Endothelial cell of umbilical vein (primary cell): ENCODE results near the gene WDPCP. TPM values are rescaled to one million over a fixed set of nuclear protein-coding genes. Genes with fewer than 3 reads are reported as not detected.

Experiments
- BruUV-seq: library from RNA; stranded (reverse); fragments of 400-500 nt; replicated peaks from 2 replicates; lab custom pipeline; 2021; lab: Mats Ljungman, UMichigan
- CTCF ChIA-PET: fragments of 300-600, 350-600 bp; sonication (Branson Sonifier 250); formaldehyde crosslinking; loops from one replicate; lab custom pipeline; 2021; ENCODE audit warnings: antibody characterized with exemption, inconsistent platforms; lab: Charles Lee
- POLR2A ChIA-PET: fragments of 300-600, 350-600 bp; sonication (Branson Sonifier 250); formaldehyde crosslinking; loops from one replicate; lab custom pipeline; 2021; ENCODE audit warnings: antibody characterized with exemption, inconsistent platforms; lab: Charles Lee
- DNase-seq: peaks from one replicate; pipeline ENCODE4 v3.0.0-alpha.2; 2011; ENCODE audit warnings: low read depth, low spot score
- FAIRE-seq: peaks from 2 replicates; lab custom pipeline; 2011; peaks lifted over from hg19 to GRCh38; lab: Jason Lieb, UNC
- H2AFZ ChIP-seq: 2 replicates; pipeline ENCODE4 v1.6.0; 2012; ENCODE audit warnings: low read depth, low read length, control low read depth, inconsistent platforms
- H3K27ac ChIP-seq: 2 replicates; pipeline ENCODE4 v1.5.1; 2011; ENCODE audit warnings: low read depth, mild to moderate bottlenecking, control low read depth, low read length, moderate library complexity; ENCODE audit not compliant: insufficient read depth
- H3K27me3 ChIP-seq, 2 experiments: 2 replicates each; pipeline versions ENCODE4 v1.6.0 to v1.6.1; 2011; ENCODE audit warnings: low read length in 2 of 2, mixed read lengths in 1 of 2; ENCODE audit not compliant: control insufficient read depth in 2 of 2, insufficient read depth in 2 of 2
- H3K36me3 ChIP-seq, 2 experiments: 2 replicates in 1 of 2; 3 replicates in 1 of 2; pipeline ENCODE4 v1.5.1; 2011; ENCODE audit warnings: low read length in 2 of 2, mild to moderate bottlenecking in 1 of 2, moderate library complexity in 1 of 2; ENCODE audit not compliant: control insufficient read depth in 2 of 2, insufficient read depth in 2 of 2; ENCODE audit errors: extremely low read depth in 1 of 2
- H3K4me1 ChIP-seq: 3 replicates; pipeline ENCODE4 v1.5.1; 2011; ENCODE audit warnings: mild to moderate bottlenecking, low read length; ENCODE audit not compliant: control insufficient read depth, insufficient read depth; ENCODE audit errors: extremely low read depth
- H3K4me2 ChIP-seq: 2 replicates; pipeline ENCODE4 v1.6.1; 2011; ENCODE audit warnings: low read length, control low read depth, mixed read lengths; ENCODE audit not compliant: insufficient read depth
- H3K4me3 ChIP-seq, 3 experiments: fragments of 200-600 bp in 1 of 3; sonication (generic), shearing (Covaris generic) in 1 of 3; replicated peaks in 1 of 3; 2 replicates each; pipeline ENCODE4 v1.5.1; 2011 to 2016; ENCODE audit warnings: control low read depth in 3 of 3, low read length in 3 of 3, mild to moderate bottlenecking in 2 of 3, inconsistent platforms in 1 of 3, low read depth in 1 of 3, moderate library complexity in 1 of 3; ENCODE audit not compliant: insufficient read depth in 1 of 3
- H3K79me2 ChIP-seq: 2 replicates; pipeline ENCODE4 v1.6.0; 2012; ENCODE audit warnings: low read length, inconsistent platforms; ENCODE audit not compliant: control insufficient read depth, insufficient read depth
- H3K9ac ChIP-seq: replicated peaks from 2 replicates; pipeline ENCODE3; 2011; ENCODE audit warnings: low read length, control low read depth; ENCODE audit not compliant: insufficient read depth; ENCODE audit errors: extremely low read depth
- H3K9me1 ChIP-seq: replicated peaks from 3 replicates; pipeline ENCODE4 v1.6.0; 2011; ENCODE audit warnings: mild to moderate bottlenecking, low read length; ENCODE audit not compliant: control insufficient read depth, insufficient read depth; ENCODE audit errors: extremely low read depth
- H3K9me3 ChIP-seq: replicated peaks from 2 replicates; pipeline ENCODE4 v1.5.1; 2012; ENCODE audit warnings: low read length, inconsistent platforms; ENCODE audit not compliant: control insufficient read depth, insufficient read depth
- H4K20me1 ChIP-seq: replicated peaks from 2 replicates; pipeline ENCODE3; 2011; ENCODE audit warnings: mild to moderate bottlenecking, low read length; ENCODE audit not compliant: control insufficient read depth, insufficient read depth; ENCODE audit errors: extremely low read depth
- EZH2 ChIP-seq: IDR thresholded peaks from 2 replicates; pipeline ENCODE4 v1.6.1; 2012; ENCODE audit warnings: borderline replicate concordance, low read depth, mild to moderate bottlenecking, moderate library complexity, low read length, inconsistent platforms; ENCODE audit not compliant: severe bottlenecking
- FOS ChIP-seq: IDR thresholded peaks from 2 replicates; pipeline ENCODE4 v1.6.1; 2011; ENCODE audit warnings: mild to moderate bottlenecking, low read length, moderate library complexity, borderline replicate concordance; ENCODE audit not compliant: insufficient read depth
- GATA2 ChIP-seq: IDR thresholded peaks from 2 replicates; pipeline ENCODE4 v1.7.0; 2011; ENCODE audit warnings: low read depth, mild to moderate bottlenecking, moderate library complexity, mixed read lengths, low read length; ENCODE audit not compliant: insufficient read length, insufficient read depth
- JUN ChIP-seq: IDR thresholded peaks from 2 replicates; pipeline ENCODE4 v1.6.1; 2011; ENCODE audit warnings: borderline replicate concordance, low read depth; ENCODE audit not compliant: insufficient read length, insufficient read depth
- MYC ChIP-seq: IDR thresholded peaks from one replicate; pipeline ENCODE4 v1.6.1; 2011; ENCODE audit warnings: mild to moderate bottlenecking, low read depth, low read length
- POLR2A ChIP-seq: IDR thresholded peaks from 2 replicates; pipeline ENCODE4 v1.6.1; 2012; ENCODE audit warnings: low read depth, mild to moderate bottlenecking, control low read depth, low read length
- POLR2AphosphoS5 ChIP-seq: IDR thresholded peaks from 2 replicates; pipeline ENCODE4 v1.6.1; 2012; ENCODE audit warnings: low read depth, mild to moderate bottlenecking, control low read depth, low read length, moderate library complexity; ENCODE audit not compliant: insufficient read depth
- dilution Hi-C: fragments of 300-500 bp; cut with MboI; formaldehyde crosslinking; loops from one replicate; pipeline ENCODE4 v1.15.0; 2019; ENCODE audit warnings: low sequenced_read_pairs; ENCODE audit not compliant: extremely low pct_ligation_motif_present
- intact Hi-C: fragments of 100-400 bp; cut with micrococcal nuclease; formaldehyde crosslinking; loops from one replicate; pipeline ENCODE4 v1.10.0; 2022
- polyA plus RNA-seq, 4 experiments: library from polyadenylated mRNA; depleted of rRNA in 3 of 4; stranded (reverse) in 3 of 4; unstranded in 1 of 4; fragments of >200 nt; gene quantifications; 2 replicates each; pipeline versions ENCODE4 v1.2.1 to v1.2.3, GENCODE V29; 2011 to 2012; ENCODE audit warnings: missing spikeins in 1 of 4
- total RNA-seq: library from RNA; stranded (reverse); gene quantifications from 2 replicates; pipeline ENCODE4 v1.2.3, GENCODE V29; 2021
- TF ChIP-seq, protein P1 (sequence below), 2 donors: IDR thresholded peaks; 1 replicate in 1 of 2; 2 replicates in 1 of 2; pipeline ENCODE4 v1.5.1; 2011; ENCODE audit warnings: low read length in 2 of 2, mild to moderate bottlenecking in 2 of 2, moderate library complexity in 2 of 2, control low read depth in 1 of 2, inconsistent platforms in 1 of 2, low read depth in 1 of 2; ENCODE audit not compliant: insufficient read depth in 1 of 2; ENCODE audit errors: extremely low read depth in 1 of 2
- TF ChIP-seq, protein P2 (sequence below): IDR thresholded peaks from 2 replicates; pipeline ENCODE4 v1.6.1; 2011; ENCODE audit not compliant: insufficient read depth, insufficient read length

WDPCP gene
- total and polyA plus RNA-seq, 2 donors (not counting 3 experiments of a cell fraction or from before 2014, with no cell fraction given): 4.0 to 8.8 TPM

DNA sequence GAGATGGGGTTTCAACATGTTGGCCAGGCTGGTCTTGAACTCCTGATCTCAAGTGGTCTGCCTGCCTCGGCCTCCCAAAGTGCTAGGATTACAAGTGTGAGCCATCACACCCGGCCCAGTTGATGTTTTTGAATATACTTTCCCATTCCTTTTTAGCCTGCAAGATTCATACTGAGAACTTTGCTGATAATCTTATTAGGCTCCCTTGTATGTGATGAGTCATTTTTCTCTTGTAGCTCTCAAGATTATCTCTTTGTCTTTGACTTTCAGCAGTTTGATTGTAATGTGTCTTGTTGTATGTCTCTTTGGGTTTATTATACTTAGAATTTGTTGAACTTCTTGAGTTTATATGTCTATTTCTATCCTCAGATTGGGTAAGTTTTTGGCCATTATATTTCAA is 456.3 kb downstream of the WDPCP start:
- Histone ChIP-seq H4K20me1 (no peaks in the 10 kb centered on the region), H3K4me2 (no peak overlapping the region), H3K4me1 (no peaks in the 10 kb centered on the region), H3K9ac (no peak overlapping the region), H3K4me3 (no peak overlapping the region), H3K9me3 (no peaks in the 10 kb centered on the region), H3K36me3 (no peaks in the 10 kb centered on the region), H3K27me3 (no peaks in the 10 kb centered on the region), H3K79me2 (no peaks in the 10 kb centered on the region), H2AFZ (no peak overlapping the region), H3K9me1 (no peaks in the 10 kb centered on the region), H3K27ac (no peak overlapping the region)
- TF ChIP-seq POLR2AphosphoS5 (no peak), JUN (no peak), POLR2A (no peak), FOS (no peak), EZH2 (no peak), MYC (no peak), GATA2 (no peak)
- TF ChIP-seq, protein P1, sequence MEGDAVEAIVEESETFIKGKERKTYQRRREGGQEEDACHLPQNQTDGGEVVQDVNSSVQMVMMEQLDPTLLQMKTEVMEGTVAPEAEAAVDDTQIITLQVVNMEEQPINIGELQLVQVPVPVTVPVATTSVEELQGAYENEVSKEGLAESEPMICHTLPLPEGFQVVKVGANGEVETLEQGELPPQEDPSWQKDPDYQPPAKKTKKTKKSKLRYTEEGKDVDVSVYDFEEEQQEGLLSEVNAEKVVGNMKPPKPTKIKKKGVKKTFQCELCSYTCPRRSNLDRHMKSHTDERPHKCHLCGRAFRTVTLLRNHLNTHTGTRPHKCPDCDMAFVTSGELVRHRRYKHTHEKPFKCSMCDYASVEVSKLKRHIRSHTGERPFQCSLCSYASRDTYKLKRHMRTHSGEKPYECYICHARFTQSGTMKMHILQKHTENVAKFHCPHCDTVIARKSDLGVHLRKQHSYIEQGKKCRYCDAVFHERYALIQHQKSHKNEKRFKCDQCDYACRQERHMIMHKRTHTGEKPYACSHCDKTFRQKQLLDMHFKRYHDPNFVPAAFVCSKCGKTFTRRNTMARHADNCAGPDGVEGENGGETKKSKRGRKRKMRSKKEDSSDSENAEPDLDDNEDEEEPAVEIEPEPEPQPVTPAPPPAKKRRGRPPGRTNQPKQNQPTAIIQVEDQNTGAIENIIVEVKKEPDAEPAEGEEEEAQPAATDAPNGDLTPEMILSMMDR (IDR thresholded peaks at IDR 0.05; ENCODE audit: extremely low read depth in 1 of 2, insufficient read depth in 1 of 2, low read depth in 1 of 2, low read length in 2 of 2): no peak
- TF ChIP-seq, protein P2, sequence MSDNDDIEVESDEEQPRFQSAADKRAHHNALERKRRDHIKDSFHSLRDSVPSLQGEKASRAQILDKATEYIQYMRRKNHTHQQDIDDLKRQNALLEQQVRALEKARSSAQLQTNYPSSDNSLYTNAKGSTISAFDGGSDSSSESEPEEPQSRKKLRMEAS: no peak
- CTCF ChIA-PET: no interaction called here
- no TSS peak for BruUV-seq
- dilution Hi-C loops (no loop called here), intact Hi-C loops (no loop called here)
- no peak for FAIRE-seq
- POLR2A ChIA-PET: no interaction called here
- DNase-seq: no peak
